H1 (cell line): ENCODE results near the gene ZNF768. TPM values are rescaled to one million over a fixed set of nuclear protein-coding genes. Genes with fewer than 3 reads are reported as not detected.

Experiments
- CTCF ChIA-PET: fragments of 300-600 bp; sonication (Branson Sonifier 250); formaldehyde crosslinking; loops from one replicate; lab custom pipeline; 2021; ENCODE audit not compliant: partially characterized antibody; lab: Charles Lee
- POLR2A ChIA-PET: fragments of 300-600 bp; sonication (Branson Sonifier 250); formaldehyde crosslinking; loops from one replicate; lab custom pipeline; 2021; ENCODE audit warnings: inconsistent platforms; ENCODE audit not compliant: partially characterized antibody; lab: Charles Lee
- DNase-seq, 2 experiments: peaks; one replicate each; pipeline versions ENCODE4 v3.0.0 to v3.0.0-alpha.2; 2010 to 2022; ENCODE audit warnings: low spot score in 2 of 2, low read depth in 1 of 2, mixed read lengths in 1 of 2
- FAIRE-seq: peaks from 2 replicates; lab custom pipeline; 2011; peaks lifted over from hg19 to GRCh38; lab: Jason Lieb, UNC
- H2AFZ ChIP-seq: 2 replicates; pipeline ENCODE4 v1.8.1; 2012; ENCODE audit warnings: low read length, inconsistent platforms
- H2AK5ac ChIP-seq: 2 replicates; pipeline ENCODE4 v1.6.1; 2013; ENCODE audit warnings: low read depth, low read length
- H2BK120ac ChIP-seq: replicated peaks from 2 replicates; pipeline ENCODE3; 2013; ENCODE audit warnings: low read depth, low read length, inconsistent platforms
- H2BK12ac ChIP-seq: 2 replicates; pipeline ENCODE4 v1.6.1; 2013; ENCODE audit warnings: low read depth, low read length
- H2BK15ac ChIP-seq: 2 replicates; pipeline ENCODE4 v1.6.1; 2013; ENCODE audit warnings: low read length
- H2BK20ac ChIP-seq: 2 replicates; pipeline ENCODE4 v1.6.1; 2013; ENCODE audit warnings: low read length
- H2BK5ac ChIP-seq: 2 replicates; pipeline ENCODE4 v1.6.1; 2013; ENCODE audit warnings: low read depth, low read length
- H3K14ac ChIP-seq: 2 replicates; pipeline ENCODE4 v1.6.1; 2013; ENCODE audit warnings: inconsistent platforms; ENCODE audit not compliant: insufficient read length
- H3K18ac ChIP-seq: 2 replicates; pipeline ENCODE4 v1.6.1; 2013; ENCODE audit warnings: low read length; ENCODE audit errors: extremely low read depth
- H3K23ac ChIP-seq: 2 replicates; pipeline ENCODE4 v1.6.1; 2013; ENCODE audit warnings: inconsistent platforms; ENCODE audit not compliant: insufficient read length
- H3K23me2 ChIP-seq: 2 replicates; pipeline ENCODE4 v1.6.1; 2013; ENCODE audit warnings: low read depth, low read length
- H3K27ac ChIP-seq: 2 replicates; pipeline ENCODE4 v1.6.1; 2011; ENCODE audit warnings: low read depth, low read length, inconsistent platforms
- H3K27me3 ChIP-seq, 4 experiments: replicated peaks in 1 of 4; 1 replicate in 1 of 4; 2 replicates in 3 of 4; pipeline versions ENCODE4 v1.6.1 to v1.8.1; 2011 to 2013; ENCODE audit warnings: low read length in 3 of 4, mild to moderate bottlenecking in 3 of 4, inconsistent platforms in 2 of 4, mixed read lengths in 2 of 4, moderate library complexity in 1 of 4; ENCODE audit not compliant: control insufficient read depth in 3 of 4, insufficient read depth in 3 of 4; ENCODE audit errors: extremely low read depth in 1 of 4
- H3K36me3 ChIP-seq, 4 experiments: 2 replicates each; pipeline versions ENCODE4 v1.6.1 to v1.8.1; 2011 to 2013; ENCODE audit warnings: mild to moderate bottlenecking in 4 of 4, low read length in 3 of 4, moderate library complexity in 2 of 4, control low read depth in 1 of 4, inconsistent platforms in 1 of 4; ENCODE audit not compliant: insufficient read depth in 4 of 4, control insufficient read depth in 2 of 4
- H3K4ac ChIP-seq: replicated peaks from 2 replicates; pipeline ENCODE3; 2013; ENCODE audit warnings: low read length, low read depth, mixed read lengths, inconsistent platforms; ENCODE audit not compliant: insufficient read length
- H3K4me1 ChIP-seq, 4 experiments: replicated peaks in 1 of 4; 1 replicate in 1 of 4; 2 replicates in 3 of 4; pipeline versions ENCODE4 v1.6.1 to v1.8.1; 2011 to 2013; ENCODE audit warnings: low read length in 3 of 4, inconsistent platforms in 2 of 4, mixed read lengths in 1 of 4; ENCODE audit not compliant: insufficient read depth in 4 of 4, control insufficient read depth in 3 of 4
- H3K4me2 ChIP-seq, 2 experiments: 2 replicates each; pipeline versions ENCODE4 v1.6.1 to v1.8.1; 2011 to 2013; ENCODE audit warnings: low read depth in 2 of 2, low read length in 2 of 2, control low read depth in 1 of 2, inconsistent platforms in 1 of 2, mild to moderate bottlenecking in 1 of 2; ENCODE audit not compliant: insufficient read depth in 1 of 2
- H3K4me3 ChIP-seq, 4 experiments: fragments of 200-600, 300-600 bp in 1 of 4; sonication (generic), shearing (Covaris generic), sonication (Bioruptor Twin) in 1 of 4; 2 replicates each; pipeline versions ENCODE4 v1.5.1 to v1.8.1; 2011 to 2016; ENCODE audit warnings: low read length in 4 of 4, low read depth in 3 of 4, control low read depth in 2 of 4, inconsistent platforms in 2 of 4, mild to moderate bottlenecking in 2 of 4, mixed read lengths in 1 of 4, moderate library complexity in 1 of 4; ENCODE audit not compliant: insufficient read depth in 2 of 4; ENCODE audit errors: extremely low read depth in 1 of 4
- H3K56ac ChIP-seq: replicated peaks from 2 replicates; pipeline ENCODE3; 2013; ENCODE audit warnings: low read depth, mild to moderate bottlenecking, mixed read lengths, low read length, inconsistent platforms; ENCODE audit not compliant: insufficient read length
- H3K79me1 ChIP-seq: 2 replicates; pipeline ENCODE4 v1.6.1; 2013; ENCODE audit warnings: low read depth, low read length, control low read depth
- H3K79me2 ChIP-seq, 2 experiments: 2 replicates each; pipeline versions ENCODE4 v1.6.1 to v1.8.1; 2012 to 2013; ENCODE audit warnings: low read length in 2 of 2, mild to moderate bottlenecking in 2 of 2, inconsistent platforms in 1 of 2; ENCODE audit not compliant: insufficient read depth in 2 of 2, control insufficient read depth in 1 of 2
- H3K9ac ChIP-seq, 4 experiments: replicated peaks in 1 of 4; 1 replicate in 1 of 4; 2 replicates in 3 of 4; pipeline versions ENCODE4 v1.6.1 to v1.8.1; 2011 to 2013; ENCODE audit warnings: low read depth in 3 of 4, low read length in 3 of 4, control low read depth in 2 of 4, mild to moderate bottlenecking in 2 of 4, moderate library complexity in 2 of 4, inconsistent platforms in 1 of 4; ENCODE audit errors: extremely low read depth in 1 of 4
- H3K9me3 ChIP-seq, 2 experiments: 2 replicates each; pipeline versions ENCODE4 v1.6.1 to v1.8.1; 2012 to 2013; ENCODE audit warnings: mild to moderate bottlenecking in 2 of 2, moderate library complexity in 2 of 2, control low read depth in 1 of 2, inconsistent platforms in 1 of 2, low read depth in 1 of 2, low read length in 1 of 2, mixed read lengths in 1 of 2; ENCODE audit not compliant: insufficient read depth in 2 of 2
- H4K20me1 ChIP-seq, 2 experiments: replicated peaks in 1 of 2; 2 replicates each; pipeline versions ENCODE3 to v1.8.1; 2011 to 2013; ENCODE audit warnings: inconsistent platforms in 2 of 2, low read length in 2 of 2, mild to moderate bottlenecking in 1 of 2; ENCODE audit not compliant: insufficient read depth in 2 of 2, control insufficient read depth in 1 of 2
- H4K5ac ChIP-seq: 2 replicates; pipeline ENCODE4 v1.6.1; 2013; ENCODE audit warnings: low read length, low read depth, mixed read lengths, inconsistent platforms; ENCODE audit not compliant: insufficient read length
- H4K8ac ChIP-seq: 2 replicates; pipeline ENCODE4 v1.8.0; 2013; ENCODE audit warnings: mild to moderate bottlenecking, moderate library complexity, low read length, inconsistent platforms; ENCODE audit not compliant: insufficient read depth; ENCODE audit errors: extremely low read depth
- H4K91ac ChIP-seq: replicated peaks from 2 replicates; pipeline ENCODE3; 2013; ENCODE audit warnings: low read length, mixed read lengths, inconsistent platforms; ENCODE audit not compliant: insufficient read length
- ATF3 ChIP-seq: IDR thresholded peaks from 2 replicates; pipeline ENCODE4 v1.6.1; 2011; ENCODE audit warnings: low read depth, mild to moderate bottlenecking, low read length; ENCODE audit not compliant: insufficient read depth
- CBX5 ChIP-seq: fragments of 300-800, 300-1000 bp; sonication (generic); IDR thresholded peaks from 2 replicates; pipeline ENCODE4 v1.7.1; 2016; ENCODE audit warnings: antibody characterized with exemption, low read length, low read depth
- CEBPB ChIP-seq: IDR thresholded peaks from 2 replicates; pipeline ENCODE4 v1.6.1; 2012; ENCODE audit warnings: low read depth, low read length
- CTCF ChIP-seq, 3 experiments: IDR thresholded peaks; 1 replicate in 2 of 3; 2 replicates in 1 of 3; pipeline versions ENCODE4 v1.5.1 to v1.6.1; 2011; ENCODE audit warnings: low read length in 3 of 3, mild to moderate bottlenecking in 3 of 3, inconsistent platforms in 2 of 3, low read depth in 1 of 3, moderate library complexity in 1 of 3; ENCODE audit not compliant: insufficient read depth in 1 of 3; ENCODE audit errors: control extremely low read depth in 1 of 3
- POU5F1 ChIP-seq: IDR thresholded peaks from 2 replicates; pipeline ENCODE4 v1.6.1; 2011; ENCODE audit warnings: low read depth, mild to moderate bottlenecking, low read length, moderate library complexity
- RAD21 ChIP-seq, 2 experiments: IDR thresholded peaks in 1 of 2; conservative IDR thresholded peaks in 1 of 2; 2 replicates each; pipeline ENCODE4 v1.6.1; 2011; ENCODE audit warnings: low read depth in 2 of 2, low read length in 2 of 2, improper control_type of control experiment in 1 of 2, inconsistent platforms in 1 of 2, mild to moderate bottlenecking in 1 of 2, moderate library complexity in 1 of 2
- SP4 ChIP-seq: IDR thresholded peaks from 2 replicates; pipeline ENCODE4 v1.6.1; 2012; ENCODE audit warnings: low read length, inconsistent platforms
- WGBS, 2 experiments: shearing (Covaris generic) in 1 of 2; methylation state at CpG; one replicate each; pipeline versions ENCODE4 v1.1.6 to v1.1.7; 2013 to 2015; ENCODE audit warnings: low lambda C conversion rate in 2 of 2, mixed read lengths in 2 of 2, inconsistent platforms in 1 of 2, low coverage in 1 of 2, missing lambda C conversion rate in 1 of 2; ENCODE audit not compliant: insufficient replicate concordance in 2 of 2, insufficient coverage in 1 of 2, insufficient read length in 1 of 2; ENCODE audit errors: extremely low coverage in 1 of 2, missing lambda C conversion rate in 1 of 2; 5-methylcytosine and 5-hydroxymethylcytosine counted together
- polyA plus RNA-seq, 7 experiments: library from polyadenylated mRNA; depleted of rRNA in 3 of 7; stranded (reverse) in 5 of 7; unstranded in 2 of 7; fragments of >200 nt in 5 of 7; fragments of 200-250 nt in 2 of 7; gene quantifications; 1 replicate in 5 of 7; 2 replicates in 1 of 7; 4 replicates in 1 of 7; pipeline versions ENCODE4 v1.2.1 to v1.2.3, GENCODE V29; 2011 to 2013; ENCODE audit warnings: missing spikeins in 2 of 7, mixed read lengths in 2 of 7
- total RNA-seq: library from RNA; stranded (reverse); fragmentation: NEBNext Ultra II Directional; extraction: Animal tissue kit (Norgen Biotek cat#: 25700); gene quantifications from 2 replicates; pipeline ENCODE4 v1.2.1, GENCODE V29; 2021

The ZNF768 gene
- total and polyA plus RNA-seq, 2 of the 8 experiments (the other 6 are each of a cell fraction or from before 2014, with no cell fraction given), result 36.1 to 47.7 TPM

DNA sequence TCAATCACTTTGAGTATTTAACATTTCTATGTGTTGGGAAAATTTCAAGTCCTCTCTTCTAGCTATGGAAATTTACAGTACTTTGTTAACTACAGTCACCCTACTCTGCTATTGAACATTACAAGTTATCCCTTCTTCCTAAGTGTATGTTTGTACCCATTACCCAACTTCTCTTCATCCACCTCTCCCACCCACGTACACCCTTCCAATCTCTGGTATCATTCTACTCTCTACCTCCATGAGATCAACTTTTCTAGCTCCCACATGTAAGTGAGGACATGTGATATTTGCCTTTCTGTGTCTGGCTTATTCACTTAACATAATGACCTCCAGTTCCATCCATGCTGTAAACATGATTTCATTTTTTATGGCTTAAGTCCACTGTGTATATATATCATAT is 48.3 kb upstream of the ZNF768 start:
- Histone ChIP-seq H3K18ac (no peak overlapping the region), H3K9me3 (no peaks in the 10 kb centered on the region), H3K4me2 (no peak overlapping the region), H3K9ac (no peak overlapping the region), H2BK20ac (no peak overlapping the region), H3K79me1 (no peaks in the 10 kb centered on the region), H3K27me3 (no peaks in the 10 kb centered on the region), H2AK5ac (no peak overlapping the region), H3K4me1 (peaks cover 0 to 6% (median 2%) of the 10 kb centered on the region in 4 experiments; a peak in 5 of 7 replicates), H4K5ac (no peak overlapping the region), H3K36me3 (peaks cover 0 to 3% (median 2%) of the 10 kb centered on the region in 4 experiments; a peak in 3 of 8 replicates), H2BK12ac (no peak overlapping the region), H2BK15ac (no peak overlapping the region), H3K4ac (no peak overlapping the region), H3K23ac (no peak overlapping the region), H4K91ac (no peak overlapping the region), H2AFZ (no peak overlapping the region), H3K79me2 (no peaks in the 10 kb centered on the region), H4K8ac (no peak overlapping the region), H3K27ac (no peak overlapping the region), H3K14ac (no peak overlapping the region), H4K20me1 (peaks cover 0 to 2% of the 10 kb centered on the region in 2 experiments), H2BK120ac (no peak overlapping the region), H3K56ac (no peak overlapping the region), H3K4me3 (no peak overlapping the region), H2BK5ac (no peak overlapping the region), H3K23me2 (peaks cover 14% of the 10 kb centered on the region; the same call in 1 of the 2 replicates)
- ChIA-PET POLR2A (interaction anchor here (1.3 to 3.8 kb wide), 5 partner anchors 10 to 53 kb away, joined by 3 to 28 read pairs (median 6); partner anchors contain the start of genes ZNF747, ZNF764 and ZNF785), CTCF (interaction anchor here (0.8 to 1.9 kb wide), 3 partner anchors 13 to 145 kb away, joined by 3 to 6 read pairs (median 4); partner anchors contain the start of genes DCTPP1 and ZNF747)
- FAIRE-seq (no peak), DNase-seq (no peak)
- TF ChIP-seq SP4 (no peak), POU5F1 (no peak), ATF3 (no peak), CBX5 (no peak), RAD21 (IDR thresholded peaks at IDR 0.05 in 1 of 2, conservative IDR thresholded peaks at IDR 0.05 in 1 of 2; ENCODE audit: low read depth in 2 of 2, low read length in 2 of 2) (no peak), CEBPB (no peak), CTCF (IDR thresholded peaks at IDR 0.05; ENCODE audit: control extremely low read depth in 1 of 3, insufficient read depth in 1 of 3, low read depth in 1 of 3, low read length in 3 of 3) (no peak)
- 89 to 100% methylated on average over 1 of the region's 1 CpG for WGBS, 2 experiments
